Prostate gland (tissue), 2 donors: Measurements from ENCODE around the gene SH3BGR. TPM values are rescaled to one million over a fixed set of nuclear protein-coding genes. Genes with fewer than 3 reads are reported as not detected.

Experiments used
- DNase-seq: peaks from one replicate; pipeline ENCODE4 v3.0.0-alpha.2; 2019; ENCODE audit warnings: low spot score
- H3K27ac ChIP-seq, 2 donors: fragments of 200-600 bp; sonication (generic); 2 replicates each; pipeline ENCODE4 v1.5.1; 2017 to 2019
- H3K27me3 ChIP-seq: fragments of 200-600 bp; sonication (generic); replicated peaks from 2 replicates; pipeline ENCODE4 v1.5.1; 2019; ENCODE audit not compliant: insufficient read depth
- H3K36me3 ChIP-seq, 2 donors: fragments of 200-600 bp; sonication (generic); 1 replicate in 1 of 2; 2 replicates in 1 of 2; pipeline versions ENCODE4 v1.5.1 to v1.8.1; 2017 to 2019
- H3K4me1 ChIP-seq: fragments of 200-600 bp; sonication (generic); replicated peaks from 2 replicates; pipeline ENCODE4 v1.5.1; 2019
- H3K4me3 ChIP-seq, 2 donors: fragments of 200-600 bp; sonication (generic); 2 replicates each; pipeline ENCODE4 v1.5.1; 2017 to 2019
- H3K9me3 ChIP-seq: fragments of 200-600 bp; sonication (generic); 2 replicates; pipeline ENCODE4 v1.5.1; 2017
- CTCF ChIP-seq, 4 experiments: fragments of 200-600 bp in 2 of 4; fragments of 450-650 bp in 2 of 4; sonication (generic) in 2 of 4; IDR thresholded peaks; 1 replicate in 3 of 4; 2 replicates in 1 of 4; pipeline ENCODE4 v1.5.1; 2016 to 2019; ENCODE audit warnings: antibody characterized with exemption in 4 of 4, mild to moderate bottlenecking in 2 of 4, moderate library complexity in 2 of 4
- POLR2A ChIP-seq: fragments of 450-650 bp; IDR thresholded peaks from one replicate; pipeline ENCODE4 v1.6.1; 2016; ENCODE audit warnings: antibody characterized with exemption, mild to moderate bottlenecking
- POLR2AphosphoS5 ChIP-seq: sonication (generic); formaldehyde crosslinking; IDR thresholded peaks from one replicate; pipeline ENCODE4 v1.6.1; 2017; ENCODE audit warnings: antibody characterized with exemption
- WGBS: methylation state at CpG from one replicate; pipeline ENCODE4 v1.1.5; 2018; 5-methylcytosine and 5-hydroxymethylcytosine counted together
- intact Hi-C: fragments of 100-400 bp; cut with DNase I; formaldehyde crosslinking; loops from one replicate; pipeline ENCODE4 v1.14.2; 2022
- total RNA-seq, 2 donors: library from RNA; depleted of rRNA; stranded (reverse); fragments of >200 nt; gene quantifications; one replicate each; pipeline ENCODE4 v1.1.0, GENCODE V29; 2016

SH3BGR gene
- total RNA-seq, 2 donors from 2014 or later, result 4.8 to 5.1 TPM

- WGBS, result 54% methylated on average over 13 of the region's 13 CpGs
- TF ChIP-seq CTCF (IDR thresholded peaks at IDR 0.05) (peak in 3 of 4 experiments; percentile 30 to 60 (median 59)), POLR2A (no peak)
- intact Hi-C loops, result no loop called here
- no peak for DNase-seq
- Histone ChIP-seq H3K27me3 (no peaks in the 10 kb centered on the region), H3K4me3 (no peak overlapping the region), H3K27ac (no peak overlapping the region), H3K9me3 (no peaks in the 10 kb centered on the region), H3K36me3 (no peaks in the 10 kb centered on the region), H3K4me1 (no peaks in the 10 kb centered on the region)
Observed at GRCh38 chr21:39441502-39442475, 10.0 kb upstream of the SH3BGR start.

GRCh38 chr21:39444421-39445180 lies 7.2 kb upstream of the SH3BGR start:
- Histone ChIP-seq H3K4me3 (peak overlapping the region; percentile 66 to 69), H3K4me1 (no peaks in the 10 kb centered on the region), H3K27me3 (no peaks in the 10 kb centered on the region), H3K27ac (peak overlapping the region; percentile 83 to 86), H3K36me3 (no peaks in the 10 kb centered on the region), H3K9me3 (no peaks in the 10 kb centered on the region)
- TF ChIP-seq POLR2A (no peak), POLR2AphosphoS5 (no peak), CTCF (IDR thresholded peaks at IDR 0.05) (no peak)
- DNase-seq, result no peak
- intact Hi-C loops, result loop anchor here (5.0 kb wide), 1 partner anchor 132 kb away; the partner anchor contains the start of gene BRWD1
- 16% methylated on average over 15 of the region's 15 CpGs for WGBS

GRCh38 chr21:39445321-39446269 lies 6.2 kb upstream of the SH3BGR start, which contains the start of gene LCA5L:
Gene LCA5L (minus strand): TSS chr21:39445778. CDS start chr21:39428493, 17,285 bp downstream.
- peak; percentile 88 for TF ChIP-seq POLR2A
- TF ChIP-seq CTCF (IDR thresholded peaks at IDR 0.05), result peak in 2 of 4 experiments; percentile 17 to 31
- peak; percentile 69 for TF ChIP-seq POLR2AphosphoS5
- Histone ChIP-seq H3K27ac (peak within 1 kb of the TSS; percentile 83 to 86), H3K36me3 (no peaks in the 10 kb centered on the region), H3K4me3 (peak within 1 kb of the TSS; percentile 66 to 69), H3K27me3 (no peaks in the 10 kb centered on the region), H3K4me1 (no peaks in the 10 kb centered on the region), H3K9me3 (no peaks in the 10 kb centered on the region)
- under 1% methylated on average over 76 of the region's 83 CpGs for WGBS
- DNase-seq, result peak; percentile 83
- intact Hi-C loops, result loop anchor here (2.0 to 5.0 kb wide), 2 partner anchors 37 to 133 kb away; partner anchors contain the start of gene BRWD1

GRCh38 chr21:39447264-39447663 lies 4.5 kb upstream of the SH3BGR start:
- no peaks in the 10 kb centered on the region for H3K36me3 ChIP-seq
- no peaks in the 10 kb centered on the region for H3K27me3 ChIP-seq
- H3K9me3 ChIP-seq, result no peaks in the 10 kb centered on the region
- TF ChIP-seq POLR2AphosphoS5 (no peak), POLR2A (no peak), CTCF (IDR thresholded peaks at IDR 0.05) (no peak)
- H3K4me3 ChIP-seq, result no peak overlapping the region
- WGBS, result 92% methylated on average over 7 of the region's 7 CpGs
- H3K27ac ChIP-seq, result no peak overlapping the region
- H3K4me1 ChIP-seq, result no peaks in the 10 kb centered on the region
- DNase-seq, result no peak
- intact Hi-C loops, result loop anchor here (2.0 to 5.0 kb wide), 2 partner anchors 36 to 135 kb away; partner anchors contain the start of gene BRWD1
